DMS153 treated with DMSO at 0.1 percent for 48 hours (cell line): ENCODE results near the gene OXCT1.
"Not testable (repeated sequence)": the region's sequence is repeated elsewhere in the genome, so short reads cannot be mapped to it uniquely, and the experiment has no call there.

Source experiments
- DNase-seq: peaks from one replicate; lab custom pipeline; 2025; ENCODE audit not compliant: unreplicated experiment; lab: John Stamatoyannopoulos, UW

Gene OXCT1

DNA sequence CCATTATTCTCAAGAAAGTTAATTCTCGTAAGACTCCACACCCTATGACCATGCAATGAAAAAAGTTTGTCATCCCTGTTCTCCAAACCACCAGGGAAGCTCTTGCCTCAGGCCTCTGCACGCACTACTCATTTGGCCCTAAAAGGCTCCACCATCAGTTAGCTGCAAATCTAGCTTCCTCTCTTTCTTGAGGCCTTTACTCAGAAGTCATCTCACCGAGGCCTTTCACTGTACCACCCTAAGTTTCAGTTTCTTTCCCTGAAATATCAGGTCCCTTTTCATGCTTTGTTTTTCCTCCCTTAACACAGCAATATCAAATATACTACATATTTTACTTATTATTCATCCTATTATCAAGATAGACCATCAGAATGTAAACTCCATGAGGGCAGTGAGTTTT, 39.1 kb downstream of the OXCT1 start:
- DNase-seq = no peak

GRCh38 chr5:41827792-41828191, 42.4 kb downstream of the OXCT1 start:
- DNase-seq = no peak

- DNase-seq = no peak
Observed at GRCh38 chr5:41822036-41822435, 48.2 kb downstream of the OXCT1 start.

DNA sequence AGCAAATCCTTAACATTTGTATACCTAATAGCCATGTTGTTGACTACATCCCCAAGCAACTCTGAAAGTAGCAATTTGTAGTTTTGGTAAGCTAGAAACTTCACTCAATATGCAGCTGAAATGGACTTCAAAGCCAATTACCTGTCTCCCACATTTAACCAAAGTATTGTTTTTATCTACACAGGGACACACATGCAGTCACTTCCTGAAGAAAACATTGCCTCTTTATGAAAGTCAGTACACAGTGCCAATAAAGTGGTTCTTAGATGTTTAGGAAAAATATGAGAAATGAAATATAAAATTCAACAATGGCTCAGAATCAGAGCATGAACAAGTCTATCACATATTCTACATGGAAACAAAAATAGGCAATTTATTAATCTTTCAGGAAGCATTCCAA, 49.2 kb downstream of the OXCT1 start:
- no peak for DNase-seq

DNA sequence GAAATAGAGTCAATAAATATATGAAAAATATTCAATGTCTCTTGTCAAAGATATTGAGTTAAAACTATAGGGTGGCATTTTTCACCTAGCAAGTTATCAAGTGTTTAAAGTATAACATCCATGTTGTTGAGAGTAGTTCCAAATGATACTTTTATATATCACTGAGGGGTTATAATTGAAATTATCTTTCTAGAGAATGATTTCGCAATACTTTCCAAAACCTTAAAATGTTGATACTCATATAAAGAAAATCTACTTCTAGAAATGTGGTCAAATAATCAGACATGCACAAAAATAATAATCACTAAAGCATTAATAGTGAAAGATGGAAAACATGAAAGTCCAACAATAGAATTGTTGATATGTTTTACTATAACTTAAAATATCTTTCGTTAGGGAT, 50.1 kb downstream of the OXCT1 start:
- DNase-seq = no peak

DNA sequence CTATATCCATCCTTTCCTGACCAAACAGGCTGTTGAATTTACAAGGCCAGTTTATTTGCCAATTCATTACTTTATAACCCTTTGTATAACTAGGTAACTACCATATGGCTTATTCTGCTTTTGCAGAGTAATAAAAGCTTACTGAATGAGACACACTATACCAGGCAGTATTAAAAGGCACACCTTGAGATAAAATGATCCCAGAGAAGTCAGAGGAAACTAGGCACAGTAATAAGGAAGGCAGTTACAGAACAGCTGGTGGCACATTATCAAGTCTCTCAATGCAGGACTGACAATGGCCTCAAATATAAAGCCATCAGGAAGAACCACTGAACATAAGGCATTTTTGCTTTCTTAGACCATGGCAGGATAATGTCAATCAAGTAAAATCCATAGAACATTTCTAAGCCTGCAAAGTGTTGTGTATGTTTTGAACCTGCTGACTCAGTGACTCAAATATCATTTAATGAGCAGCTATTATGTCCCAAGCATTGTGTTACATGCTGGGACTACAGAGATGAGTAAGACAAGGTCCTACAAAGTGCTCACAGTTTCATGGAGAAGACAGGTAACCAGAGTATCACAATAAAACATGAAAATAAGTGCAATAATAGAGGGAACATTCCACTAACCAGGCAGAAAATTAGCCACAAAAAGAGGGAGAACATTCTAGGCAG, 52.5 kb downstream of the OXCT1 start:
- no peak for DNase-seq

DNA sequence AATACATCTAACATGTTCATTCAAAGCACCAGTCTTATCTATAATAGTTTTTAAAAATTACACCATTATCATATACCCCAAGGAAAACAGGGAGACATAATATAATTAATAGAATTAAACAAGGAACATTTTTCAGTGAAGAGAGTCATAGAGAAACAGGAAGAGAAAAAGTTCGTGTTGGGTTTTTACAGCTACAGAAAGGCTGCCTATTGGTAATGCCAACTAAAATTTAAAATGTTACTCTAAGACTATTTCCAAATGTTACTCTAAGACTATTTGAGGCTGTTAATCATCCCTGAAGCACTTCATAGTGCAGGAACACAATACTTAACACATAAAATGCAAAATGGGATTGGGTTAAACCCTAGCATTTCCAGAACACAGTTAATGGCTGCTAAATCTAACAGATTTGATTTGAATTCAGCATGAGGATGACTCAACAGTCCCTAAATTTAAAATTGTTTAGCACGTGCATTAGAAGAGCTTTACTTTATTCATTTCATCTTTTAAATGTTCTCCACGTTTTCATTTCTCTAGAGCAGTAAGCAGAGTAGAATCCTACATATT, 54.5 kb downstream of the OXCT1 start:
- DNase-seq = no peak

GRCh38 chr5:41815261-41815660, 55.0 kb downstream of the OXCT1 start:
- no peak for DNase-seq

DNA sequence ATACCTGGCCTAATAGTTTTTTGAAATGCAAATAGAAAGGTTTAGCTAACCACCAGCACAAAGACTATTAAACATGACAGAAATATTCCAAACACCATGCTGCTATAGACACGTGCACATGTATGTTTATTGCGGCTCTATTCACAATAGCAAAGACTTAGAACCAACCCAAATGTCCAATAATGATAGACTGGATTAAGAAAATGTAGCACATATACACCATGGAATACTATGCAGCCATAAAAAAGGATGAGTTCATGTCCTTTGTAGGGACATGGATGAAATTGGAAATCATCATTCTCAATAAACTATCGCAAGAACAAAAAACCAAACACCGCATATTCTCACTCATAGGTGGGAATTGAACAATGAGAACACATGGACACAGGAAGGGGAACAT, 55.9 kb downstream of the OXCT1 start:
- not testable (repeated sequence) for DNase-seq

DNA sequence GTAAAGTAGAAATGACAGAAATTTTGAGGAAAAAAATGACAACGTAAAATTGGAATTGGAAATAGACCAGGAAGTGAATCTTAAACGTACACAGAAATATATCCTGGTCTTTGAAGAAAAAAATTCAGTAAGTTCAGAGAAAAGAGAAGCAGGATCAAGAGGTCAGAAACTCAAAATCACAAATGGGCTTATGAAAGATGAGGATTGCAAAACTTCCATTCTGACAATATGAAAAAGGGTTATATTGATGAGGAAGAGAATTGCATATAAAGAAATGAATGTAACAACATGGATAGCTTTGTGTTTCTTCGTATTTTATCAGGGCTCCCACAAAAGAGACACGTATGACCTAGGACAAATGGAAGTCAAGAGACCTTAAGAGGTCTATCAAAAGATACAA, 58.1 kb downstream of the OXCT1 start:
- no peak for DNase-seq

GRCh38 chr5:41809128-41809527, 61.1 kb downstream of the OXCT1 start:
- DNase-seq = no peak

GRCh38 chr5:41808294-41808693, 61.9 kb downstream of the OXCT1 start:
- DNase-seq = no peak

- DNase-seq = no peak
Observed at GRCh38 chr5:41797662-41798061, 72.6 kb downstream of the OXCT1 start.

- DNase-seq = no peak
Observed at GRCh38 chr5:41796061-41796460, 74.2 kb downstream of the OXCT1 start.

GRCh38 chr5:41795125-41795524, 75.1 kb downstream of the OXCT1 start:
- no peak for DNase-seq

DNA sequence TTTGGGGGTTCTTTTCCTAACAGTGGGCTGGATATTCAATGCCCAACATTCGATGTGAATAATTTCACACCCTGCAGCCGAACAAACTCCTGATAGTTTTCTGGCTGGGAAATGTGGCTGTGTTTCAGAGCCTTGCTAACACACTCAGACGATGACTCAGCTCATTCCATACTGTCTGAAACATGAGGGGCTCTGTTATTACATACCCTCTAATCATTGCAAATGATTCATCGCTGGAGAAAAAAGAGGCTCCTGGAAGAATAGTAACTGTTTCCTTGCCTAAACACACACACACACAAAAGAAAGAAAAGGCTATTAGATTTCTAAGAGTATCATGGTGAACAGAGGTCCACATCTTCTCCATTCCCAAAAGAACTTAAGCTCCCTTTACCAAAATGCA, 75.8 kb downstream of the OXCT1 start:
- DNase-seq = no peak

GRCh38 chr5:41793141-41793770, 77.0 kb downstream of the OXCT1 start:
- DNase-seq = peak; percentile 77

- no peak for DNase-seq
Observed at GRCh38 chr5:41790038-41790776, 80.0 kb downstream of the OXCT1 start.

DNA sequence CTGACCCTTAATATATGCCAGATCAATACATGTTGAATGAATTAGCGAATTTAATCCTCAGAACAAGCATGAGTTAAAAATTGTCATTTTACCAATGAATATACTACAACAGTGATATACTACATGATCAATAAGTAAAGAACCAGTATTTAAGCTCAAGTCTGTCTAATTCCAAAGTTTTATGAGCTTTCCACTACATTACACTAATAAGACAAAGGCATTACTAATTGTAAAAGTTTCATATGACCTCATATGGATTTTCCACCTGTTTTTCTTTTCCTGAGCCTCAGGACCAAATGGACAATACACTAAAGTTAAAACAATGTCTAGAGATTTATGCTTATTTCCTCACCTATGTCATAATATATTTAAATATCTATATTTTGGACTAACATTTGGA, 80.8 kb downstream of the OXCT1 start:
- no peak for DNase-seq

- no peak for DNase-seq
Observed at GRCh38 chr5:41788941-41789368, 81.3 kb downstream of the OXCT1 start.

GRCh38 chr5:41787265-41787664, 83.0 kb downstream of the OXCT1 start:
- DNase-seq = no peak

DNA sequence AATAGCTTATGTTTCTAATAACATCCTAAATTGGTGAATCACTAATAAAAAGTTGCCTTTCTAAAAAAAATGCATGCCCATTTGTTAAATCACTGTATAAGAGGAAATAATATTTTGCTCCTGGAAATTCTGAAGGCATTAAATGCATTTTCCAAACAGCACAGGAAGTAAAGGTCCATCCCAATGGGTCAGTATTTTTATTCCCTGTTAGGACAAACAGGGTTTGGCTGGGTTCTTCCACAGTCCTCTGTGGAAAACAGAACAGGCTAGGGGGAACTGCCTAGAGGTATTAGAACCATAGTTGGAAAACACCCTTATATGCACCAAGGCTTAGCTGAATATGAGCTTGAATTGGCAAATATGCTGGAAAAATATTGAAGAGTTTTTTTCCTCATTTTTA, 85.2 kb downstream of the OXCT1 start:
- no peak for DNase-seq
